HEK293 (cell line): ENCODE data around the gene C5orf15.

Experiments used
- CTCF ChIA-PET: fragments of 350-600 bp; formaldehyde crosslinking; extraction: SDS; loops from one replicate; lab custom pipeline; 2021; ENCODE audit warnings: antibody characterized with exemption; lab: Yijun Ruan, JAX
- POLR2A ChIA-PET: fragments of 300-600 bp; formaldehyde crosslinking; extraction: SDS; loops from one replicate; lab custom pipeline; 2020; ENCODE audit warnings: antibody characterized with exemption, inconsistent platforms; lab: Yijun Ruan, JAX
- H3K27ac ChIP-seq: fragments of 200-500 bp; sonication (Bioruptor generic); 2 replicates; pipeline ENCODE4 v1.5.1; 2014; ENCODE audit warnings: low read depth, low read length, control low read depth, inconsistent platforms; ENCODE audit errors: extremely low read depth
- H3K36me3 ChIP-seq, 2 experiments: fragments of 200-500 bp in 1 of 2; sonication (Bioruptor generic) in 1 of 2; 1 replicate in 1 of 2; 2 replicates in 1 of 2; pipeline ENCODE4 v1.5.1; 2014 to 2017; ENCODE audit warnings: inconsistent platforms in 2 of 2, low read length in 2 of 2; ENCODE audit not compliant: control insufficient read depth in 2 of 2, insufficient read depth in 1 of 2
- H3K4me1 ChIP-seq: fragments of 200-500 bp; sonication (Bioruptor generic); 2 replicates; pipeline ENCODE4 v1.5.1; 2014; ENCODE audit warnings: mild to moderate bottlenecking, low read length, inconsistent platforms; ENCODE audit not compliant: control insufficient read depth, insufficient read depth
- H3K4me3 ChIP-seq: 2 replicates; pipeline ENCODE4 v1.5.1; 2011; ENCODE audit warnings: low read depth, mild to moderate bottlenecking, control low read depth, low read length, moderate library complexity
- H3K9me3 ChIP-seq: fragments of 200-500 bp; sonication (Bioruptor generic); 2 replicates; pipeline ENCODE4 v1.5.1; 2014; ENCODE audit warnings: low read depth, low read length, inconsistent platforms; ENCODE audit not compliant: control insufficient read depth, insufficient read depth
- EGR2 ChIP-seq: fragments of 450-650 bp; formaldehyde crosslinking; IDR thresholded peaks from 2 replicates; pipeline ENCODE4 v1.5.1; 2016; ENCODE audit warnings: low read depth, missing biosample characterization, missing genetic modification characterization
- GFI1B ChIP-seq: fragments of 450-650 bp; formaldehyde crosslinking; IDR thresholded peaks from 2 replicates; pipeline ENCODE4 v1.5.1; 2016; ENCODE audit warnings: missing biosample characterization, missing genetic modification characterization
- OSR2 ChIP-seq: fragments of 450-650 bp; formaldehyde crosslinking; IDR thresholded peaks from 2 replicates; pipeline ENCODE4 v1.5.1; 2016; ENCODE audit warnings: missing biosample characterization, missing genetic modification characterization
- OVOL3 ChIP-seq: fragments of 450-650 bp; formaldehyde crosslinking; IDR thresholded peaks from 2 replicates; pipeline ENCODE4 v1.5.1; 2016; ENCODE audit warnings: missing biosample characterization, missing genetic modification characterization
- REPIN1 ChIP-seq: fragments of 450-650 bp; formaldehyde crosslinking; IDR thresholded peaks from 2 replicates; pipeline ENCODE4 v1.5.1; 2017; ENCODE audit warnings: missing biosample characterization, missing genetic modification characterization, low read depth
- SALL2 ChIP-seq: fragments of 450-650 bp; formaldehyde crosslinking; IDR thresholded peaks from 2 replicates; pipeline ENCODE4 v1.5.0; 2017; ENCODE audit warnings: missing biosample characterization, mild to moderate bottlenecking, missing genetic modification characterization, borderline replicate concordance
- TCF7L2 ChIP-seq: IDR thresholded peaks from 2 replicates; pipeline ENCODE4 v1.6.1; 2011; ENCODE audit warnings: low read depth, mild to moderate bottlenecking, inconsistent platforms, low read length, moderate library complexity, borderline replicate concordance
- YY1 ChIP-seq: fragments of 450-650 bp; formaldehyde crosslinking; IDR thresholded peaks from 2 replicates; pipeline ENCODE4 v1.5.1; 2018; ENCODE audit warnings: missing biosample characterization, missing genetic modification characterization
- ZIC2 ChIP-seq: fragments of 450-650 bp; formaldehyde crosslinking; IDR thresholded peaks from 2 replicates; pipeline ENCODE4 v1.5.1; 2016; ENCODE audit warnings: missing biosample characterization, missing genetic modification characterization
- ZNF138 ChIP-seq: fragments of 450-650 bp; formaldehyde crosslinking; IDR thresholded peaks from 2 replicates; pipeline ENCODE4 v1.5.1; 2016; ENCODE audit warnings: missing biosample characterization, missing genetic modification characterization, borderline replicate concordance
- ZNF24 ChIP-seq: fragments of 450-650 bp; formaldehyde crosslinking; IDR thresholded peaks from 2 replicates; pipeline ENCODE4 v1.5.1; 2016; ENCODE audit warnings: missing biosample characterization, missing genetic modification characterization
- ZNF473 ChIP-seq: fragments of 450-650 bp; formaldehyde crosslinking; IDR thresholded peaks from 2 replicates; pipeline ENCODE4 v1.5.1; 2017; ENCODE audit warnings: missing biosample characterization, missing genetic modification characterization
- ZNF514 ChIP-seq: fragments of 450-650 bp; formaldehyde crosslinking; IDR thresholded peaks from 2 replicates; pipeline ENCODE4 v1.5.1; 2016; ENCODE audit warnings: missing biosample characterization, missing genetic modification characterization
- ZNF548 ChIP-seq: fragments of 450-650 bp; formaldehyde crosslinking; IDR thresholded peaks from 2 replicates; pipeline ENCODE4 v1.5.1; 2016; ENCODE audit warnings: missing biosample characterization, missing genetic modification characterization
- ZNF555 ChIP-seq: fragments of 450-650 bp; formaldehyde crosslinking; conservative IDR thresholded peaks from 2 replicates; pipeline ENCODE4 v1.5.1; 2017; ENCODE audit warnings: missing biosample characterization, mild to moderate bottlenecking, missing genetic modification characterization, inconsistent platforms
- ZNF610 ChIP-seq: fragments of 450-650 bp; formaldehyde crosslinking; IDR thresholded peaks from 2 replicates; pipeline ENCODE4 v1.5.1; 2016; ENCODE audit warnings: missing biosample characterization, missing genetic modification characterization, borderline replicate concordance
- ZNF629 ChIP-seq: fragments of 450-650 bp; formaldehyde crosslinking; IDR thresholded peaks from 2 replicates; pipeline ENCODE4 v1.5.1; 2017; ENCODE audit warnings: missing biosample characterization, missing genetic modification characterization
- ZNF785 ChIP-seq: fragments of 450-650 bp; formaldehyde crosslinking; IDR thresholded peaks from 2 replicates; pipeline ENCODE4 v1.5.1; 2016; ENCODE audit warnings: missing biosample characterization, missing genetic modification characterization
- TF ChIP-seq, protein P1 (sequence below): fragments of 450-650 bp; formaldehyde crosslinking; IDR thresholded peaks from 2 replicates; pipeline ENCODE4 v1.5.1; 2016; ENCODE audit warnings: missing biosample characterization, missing genetic modification characterization
- TF ChIP-seq, protein P2 (sequence below): fragments of 450-650 bp; formaldehyde crosslinking; IDR thresholded peaks from 2 replicates; pipeline ENCODE4 v1.5.1; 2016; ENCODE audit warnings: missing biosample characterization, missing genetic modification characterization
- TF ChIP-seq, protein P3 (sequence below): fragments of 450-650 bp; formaldehyde crosslinking; IDR thresholded peaks from 2 replicates; pipeline ENCODE4 v1.5.1; 2016; ENCODE audit warnings: missing biosample characterization, missing genetic modification characterization
- TF ChIP-seq, protein P4 (sequence below): fragments of 450-650 bp; formaldehyde crosslinking; IDR thresholded peaks from 2 replicates; pipeline ENCODE4 v1.5.1; 2016; ENCODE audit warnings: missing biosample characterization, missing genetic modification characterization, borderline replicate concordance

The C5orf15 gene

GRCh38 chr5:133916914-133917313 lies 51.5 kb downstream of the C5orf15 start:
- CTCF ChIA-PET, result interaction anchor here (1.5 kb wide), 1 partner anchor 48 kb away, joined by 4 read pairs; no protein-coding TSS in a partner anchor
- Histone ChIP-seq H3K27ac (no peak overlapping the region), H3K4me1 (no peaks in the 10 kb centered on the region), H3K4me3 (no peak overlapping the region), H3K36me3 (no peaks in the 10 kb centered on the region), H3K9me3 (no peaks in the 10 kb centered on the region)
- POLR2A ChIA-PET, result no interaction called here
- TF ChIP-seq SALL2 (tag by site-specific recombination), result no peak
- no peak for TF ChIP-seq ZNF24 (tag by site-specific recombination)
- no peak for TF ChIP-seq GFI1B (tag by site-specific recombination)
- TF ChIP-seq, protein P1, sequence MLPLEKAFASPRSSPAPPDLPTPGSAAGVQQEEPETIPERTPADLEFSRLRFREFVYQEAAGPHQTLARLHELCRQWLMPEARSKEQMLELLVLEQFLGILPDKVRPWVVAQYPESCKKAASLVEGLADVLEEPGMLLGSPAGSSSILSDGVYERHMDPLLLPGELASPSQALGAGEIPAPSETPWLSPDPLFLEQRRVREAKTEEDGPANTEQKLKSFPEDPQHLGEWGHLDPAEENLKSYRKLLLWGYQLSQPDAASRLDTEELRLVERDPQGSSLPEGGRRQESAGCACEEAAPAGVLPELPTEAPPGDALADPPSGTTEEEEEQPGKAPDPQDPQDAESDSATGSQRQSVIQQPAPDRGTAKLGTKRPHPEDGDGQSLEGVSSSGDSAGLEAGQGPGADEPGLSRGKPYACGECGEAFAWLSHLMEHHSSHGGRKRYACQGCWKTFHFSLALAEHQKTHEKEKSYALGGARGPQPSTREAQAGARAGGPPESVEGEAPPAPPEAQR (tag by site-specific recombination), result no peak
- TF ChIP-seq REPIN1 (tag by site-specific recombination), result no peak

DNA sequence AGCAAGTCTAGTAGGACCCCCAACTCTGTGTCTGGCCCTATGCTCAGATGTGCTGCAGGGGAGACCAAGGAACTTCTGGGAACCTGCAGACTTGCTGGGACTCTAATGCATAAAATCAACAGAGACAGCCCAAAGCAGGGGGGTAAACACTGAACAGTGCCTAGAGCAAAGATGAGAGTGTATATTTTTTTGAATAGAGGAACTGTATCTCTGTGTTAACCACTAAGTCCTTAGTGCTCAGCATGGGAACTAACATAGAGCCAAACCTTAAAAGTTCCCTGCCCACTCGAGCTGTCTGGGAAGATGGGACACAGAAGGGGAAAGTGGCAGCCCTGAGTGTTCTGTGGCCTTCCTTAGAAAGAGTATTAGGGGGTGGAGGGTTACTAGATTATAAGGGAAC lies 51.9 kb downstream of the C5orf15 start:
- ChIA-PET CTCF (interaction anchor here (1.5 kb wide), 1 partner anchor 48 kb away, joined by 4 read pairs; no protein-coding TSS in a partner anchor), POLR2A (no interaction called here)
- TF ChIP-seq, protein P2, sequence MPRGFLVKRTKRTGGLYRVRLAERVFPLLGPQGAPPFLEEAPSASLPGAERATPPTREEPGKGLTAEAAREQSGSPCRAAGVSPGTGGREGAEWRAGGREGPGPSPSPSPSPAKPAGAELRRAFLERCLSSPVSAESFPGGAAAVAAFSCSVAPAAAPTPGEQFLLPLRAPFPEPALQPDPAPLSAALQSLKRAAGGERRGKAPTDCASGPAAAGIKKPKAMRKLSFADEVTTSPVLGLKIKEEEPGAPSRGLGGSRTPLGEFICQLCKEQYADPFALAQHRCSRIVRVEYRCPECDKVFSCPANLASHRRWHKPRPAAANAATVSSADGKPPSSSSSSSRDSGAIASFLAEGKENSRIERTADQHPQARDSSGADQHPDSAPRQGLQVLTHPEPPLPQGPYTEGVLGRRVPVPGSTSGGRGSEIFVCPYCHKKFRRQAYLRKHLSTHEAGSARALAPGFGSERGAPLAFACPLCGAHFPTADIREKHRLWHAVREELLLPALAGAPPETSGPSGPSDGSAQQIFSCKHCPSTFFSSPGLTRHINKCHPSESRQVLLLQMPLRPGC (tag by site-specific recombination), result no peak
- no peak for TF ChIP-seq ZNF610 (tag by site-specific recombination)
- no peak for TF ChIP-seq ZNF548 (tag by site-specific recombination)
- TF ChIP-seq, protein P3, sequence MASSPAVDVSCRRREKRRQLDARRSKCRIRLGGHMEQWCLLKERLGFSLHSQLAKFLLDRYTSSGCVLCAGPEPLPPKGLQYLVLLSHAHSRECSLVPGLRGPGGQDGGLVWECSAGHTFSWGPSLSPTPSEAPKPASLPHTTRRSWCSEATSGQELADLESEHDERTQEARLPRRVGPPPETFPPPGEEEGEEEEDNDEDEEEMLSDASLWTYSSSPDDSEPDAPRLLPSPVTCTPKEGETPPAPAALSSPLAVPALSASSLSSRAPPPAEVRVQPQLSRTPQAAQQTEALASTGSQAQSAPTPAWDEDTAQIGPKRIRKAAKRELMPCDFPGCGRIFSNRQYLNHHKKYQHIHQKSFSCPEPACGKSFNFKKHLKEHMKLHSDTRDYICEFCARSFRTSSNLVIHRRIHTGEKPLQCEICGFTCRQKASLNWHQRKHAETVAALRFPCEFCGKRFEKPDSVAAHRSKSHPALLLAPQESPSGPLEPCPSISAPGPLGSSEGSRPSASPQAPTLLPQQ (tag by site-specific recombination), result no peak
- TF ChIP-seq, protein P4, sequence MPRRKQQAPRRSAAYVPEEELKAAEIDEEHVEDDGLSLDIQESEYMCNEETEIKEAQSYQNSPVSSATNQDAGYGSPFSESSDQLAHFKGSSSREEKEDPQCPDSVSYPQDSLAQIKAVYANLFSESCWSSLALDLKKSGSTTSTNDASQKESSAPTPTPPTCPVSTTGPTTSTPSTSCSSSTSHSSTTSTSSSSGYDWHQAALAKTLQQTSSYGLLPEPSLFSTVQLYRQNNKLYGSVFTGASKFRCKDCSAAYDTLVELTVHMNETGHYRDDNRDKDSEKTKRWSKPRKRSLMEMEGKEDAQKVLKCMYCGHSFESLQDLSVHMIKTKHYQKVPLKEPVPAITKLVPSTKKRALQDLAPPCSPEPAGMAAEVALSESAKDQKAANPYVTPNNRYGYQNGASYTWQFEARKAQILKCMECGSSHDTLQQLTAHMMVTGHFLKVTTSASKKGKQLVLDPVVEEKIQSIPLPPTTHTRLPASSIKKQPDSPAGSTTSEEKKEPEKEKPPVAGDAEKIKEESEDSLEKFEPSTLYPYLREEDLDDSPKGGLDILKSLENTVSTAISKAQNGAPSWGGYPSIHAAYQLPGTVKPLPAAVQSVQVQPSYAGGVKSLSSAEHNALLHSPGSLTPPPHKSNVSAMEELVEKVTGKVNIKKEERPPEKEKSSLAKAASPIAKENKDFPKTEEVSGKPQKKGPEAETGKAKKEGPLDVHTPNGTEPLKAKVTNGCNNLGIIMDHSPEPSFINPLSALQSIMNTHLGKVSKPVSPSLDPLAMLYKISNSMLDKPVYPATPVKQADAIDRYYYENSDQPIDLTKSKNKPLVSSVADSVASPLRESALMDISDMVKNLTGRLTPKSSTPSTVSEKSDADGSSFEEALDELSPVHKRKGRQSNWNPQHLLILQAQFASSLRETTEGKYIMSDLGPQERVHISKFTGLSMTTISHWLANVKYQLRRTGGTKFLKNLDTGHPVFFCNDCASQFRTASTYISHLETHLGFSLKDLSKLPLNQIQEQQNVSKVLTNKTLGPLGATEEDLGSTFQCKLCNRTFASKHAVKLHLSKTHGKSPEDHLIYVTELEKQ (tag by site-specific recombination), result no peak
- no peak for TF ChIP-seq EGR2 (tag by site-specific recombination)

GRCh38 chr5:133914434-133914833 lies 54.0 kb downstream of the C5orf15 start:
- H3K9me3 ChIP-seq, result no peaks in the 10 kb centered on the region
- POLR2A ChIA-PET, result no interaction called here
- no peak for TF ChIP-seq ZNF514 (tag by site-specific recombination)
- TF ChIP-seq ZIC2 (tag by site-specific recombination), result peak; percentile 33
- no peak for TF ChIP-seq TCF7L2
- no peak for TF ChIP-seq YY1
- TF ChIP-seq OSR2 (tag by site-specific recombination), result peak; percentile 46; the same call in 1 of the 2 replicates
- TF ChIP-seq ZNF138 (tag by site-specific recombination), result no peak
- no peak for TF ChIP-seq ZNF473
- TF ChIP-seq ZNF785, result no peak
- TF ChIP-seq ZNF629 (tag by site-specific recombination), result no peak
- no peak for TF ChIP-seq OVOL3
- TF ChIP-seq ZNF555, result no peak
- no peak overlapping the region for H3K27ac ChIP-seq
- H3K4me1 ChIP-seq, result no peaks in the 10 kb centered on the region
- H3K36me3 ChIP-seq, result no peaks in the 10 kb centered on the region
- H3K4me3 ChIP-seq, result no peak overlapping the region
- CTCF ChIA-PET, result no interaction called here

More for the DNA sequence above, 51.9 kb downstream of the C5orf15 start:
- Histone ChIP-seq H3K4me3 (no peak overlapping the region), H3K27ac (no peak overlapping the region), H3K36me3 (no peaks in the 10 kb centered on the region), H3K9me3 (no peaks in the 10 kb centered on the region), H3K4me1 (no peaks in the 10 kb centered on the region)
